Stimulated activated CD8-positive, alpha-beta memory T cell treated with anti-CD3 and anti-CD28 coated beads, Interleukin-15, amount 100 ng/mL, for 24 hours (primary cell): ENCODE data around the gene ALKBH7.
"Not testable (repeated sequence)": the region's sequence is repeated elsewhere in the genome, so short reads cannot be mapped to it uniquely, and the experiment has no call there.

Source experiments
- DNase-seq: peaks from one replicate; pipeline ENCODE4 v3.0.0-alpha.2; 2020; ENCODE audit warnings: low read depth

Gene ALKBH7

GRCh38 chr19:6372594-6373095, at the start of gene ALKBH7:
Gene ALKBH7, plus strand, starts transcription at chr19:6372794. Its CDS starts 27 bp downstream, at chr19:6372821.
- DNase-seq: peak; percentile 59

GRCh38 chr19:6324757-6325156, 47.8 kb upstream of the ALKBH7 start:
- DNase-seq: no peak

GRCh38 chr19:6325614-6326013, 47.0 kb upstream of the ALKBH7 start:
- no peak for DNase-seq

- DNase-seq: no peak
These were observed 45.8 kb upstream of the ALKBH7 start for GRCh38 chr19:6326815-6327214.

- no peak for DNase-seq
These were observed 39.2 kb upstream of the ALKBH7 start, which contains the start of gene ACER1 for GRCh38 chr19:6333439-6333838. Gene ACER1, minus strand, starts transcription at chr19:6333612. Its CDS starts 61 bp downstream, at chr19:6333551.

GRCh38 chr19:6334490-6335285, 37.9 kb upstream of the ALKBH7 start:
- DNase-seq: no peak

- no peak for DNase-seq
These were observed 31.9 kb upstream of the ALKBH7 start for GRCh38 chr19:6340493-6341201.

GRCh38 chr19:6343462-6343861, 29.1 kb upstream of the ALKBH7 start:
- DNase-seq: no peak

- DNase-seq: not testable (repeated sequence)
These were observed 23.3 kb upstream of the ALKBH7 start for GRCh38 chr19:6349271-6349670.

GRCh38 chr19:6350688-6351087, 21.9 kb upstream of the ALKBH7 start:
- no peak for DNase-seq

- DNase-seq: no peak
These were observed 20.0 kb upstream of the ALKBH7 start for GRCh38 chr19:6352381-6353165.

GRCh38 chr19:6354098-6354674, 18.4 kb upstream of the ALKBH7 start:
- DNase-seq: no peak

- not testable (repeated sequence) for DNase-seq
These were observed 17.1 kb upstream of the ALKBH7 start for GRCh38 chr19:6355321-6356040.

- no peak for DNase-seq
These were observed 15.4 kb upstream of the ALKBH7 start for GRCh38 chr19:6357174-6357573.

GRCh38 chr19:6358003-6358402, 14.6 kb upstream of the ALKBH7 start:
- no peak for DNase-seq

GRCh38 chr19:6359568-6360341, 12.8 kb upstream of the ALKBH7 start:
- DNase-seq: no peak

GRCh38 chr19:6360445-6360844, 12.1 kb upstream of the ALKBH7 start:
- not testable (repeated sequence) for DNase-seq

GRCh38 chr19:6360857-6361216, 11.8 kb upstream of the ALKBH7 start:
- DNase-seq: not testable (repeated sequence)

- no peak for DNase-seq
These were observed 10.6 kb upstream of the ALKBH7 start for GRCh38 chr19:6362027-6362350.

GRCh38 chr19:6362351-6362801, 10.2 kb upstream of the ALKBH7 start:
- DNase-seq: no peak

GRCh38 chr19:6364353-6364752, 8.2 kb upstream of the ALKBH7 start:
- DNase-seq: no peak
